Astrocyte (in vitro differentiated cells and primary cell): ENCODE data around the gene ALDH1B1. TPM values are rescaled to one million over a fixed set of nuclear protein-coding genes. Genes with fewer than 3 reads are reported as not detected.

Experiments used
- DNase-seq: peaks from one replicate; pipeline ENCODE4 v3.0.0-alpha.2; 2010; ENCODE audit warnings: low read depth
- FAIRE-seq: peaks from 2 replicates; lab custom pipeline; 2011; peaks lifted over from hg19 to GRCh38; lab: Jason Lieb, UNC
- H2AFZ ChIP-seq: 2 replicates; pipeline ENCODE4 v1.6.0; 2012; ENCODE audit warnings: low read depth, low read length, inconsistent platforms
- H3K27ac ChIP-seq: 2 replicates; pipeline ENCODE4 v1.5.1; 2011; ENCODE audit warnings: low read depth, low read length, inconsistent platforms
- H3K27me3 ChIP-seq: 2 replicates; pipeline ENCODE4 v1.6.0; 2011; ENCODE audit warnings: low read length, inconsistent platforms; ENCODE audit not compliant: insufficient read depth
- H3K36me3 ChIP-seq: 2 replicates; pipeline ENCODE4 v1.5.1; 2011; ENCODE audit warnings: low read length, inconsistent platforms; ENCODE audit not compliant: insufficient read depth
- H3K4me1 ChIP-seq: 2 replicates; pipeline ENCODE4 v1.5.1; 2011; ENCODE audit warnings: low read length, inconsistent platforms; ENCODE audit not compliant: insufficient read depth
- H3K4me2 ChIP-seq: 2 replicates; pipeline ENCODE4 v1.6.0; 2012; ENCODE audit warnings: low read length, inconsistent platforms
- H3K4me3 ChIP-seq: 2 replicates; pipeline ENCODE4 v1.5.1; 2011; ENCODE audit warnings: low read depth, mild to moderate bottlenecking, low read length, inconsistent platforms; ENCODE audit not compliant: insufficient read depth
- H3K79me2 ChIP-seq: 2 replicates; pipeline ENCODE4 v1.6.0; 2012; ENCODE audit warnings: mild to moderate bottlenecking, low read length, inconsistent platforms; ENCODE audit not compliant: insufficient read depth
- H3K9ac ChIP-seq: 2 replicates; pipeline ENCODE4 v1.6.0; 2012; ENCODE audit warnings: mild to moderate bottlenecking, low read length, inconsistent platforms
- H3K9me3 ChIP-seq: 2 replicates; pipeline ENCODE4 v1.5.1; 2012; ENCODE audit warnings: low read depth, mild to moderate bottlenecking, low read length, inconsistent platforms; ENCODE audit not compliant: insufficient read depth
- H4K20me1 ChIP-seq: 2 replicates; pipeline ENCODE4 v1.6.0; 2012; ENCODE audit warnings: low read length, inconsistent platforms; ENCODE audit not compliant: insufficient read depth
- H3K27ac Mint-ChIP-seq: one replicate; pipeline ENCODE4 v1.8.0; 2021; ENCODE audit warnings: mild to moderate bottlenecking, mixed read lengths; ENCODE audit not compliant: unreplicated experiment
- H3K27me3 Mint-ChIP-seq: one replicate; pipeline ENCODE4 v1.8.0; 2021; ENCODE audit warnings: low read depth, mixed read lengths; ENCODE audit not compliant: unreplicated experiment
- H3K36me3 Mint-ChIP-seq: one replicate; pipeline ENCODE4 v1.8.0; 2021; ENCODE audit warnings: low read depth, mixed read lengths; ENCODE audit not compliant: unreplicated experiment
- H3K4me1 Mint-ChIP-seq: one replicate; pipeline ENCODE4 v1.8.0; 2021; ENCODE audit warnings: low read depth, mixed read lengths; ENCODE audit not compliant: unreplicated experiment
- H3K4me3 Mint-ChIP-seq: one replicate; pipeline ENCODE4 v1.8.0; 2021; ENCODE audit warnings: mild to moderate bottlenecking, moderate library complexity, mixed read lengths; ENCODE audit not compliant: unreplicated experiment
- H3K9me3 Mint-ChIP-seq: one replicate; pipeline ENCODE4 v1.8.0; 2021; ENCODE audit warnings: mild to moderate bottlenecking, mixed read lengths; ENCODE audit not compliant: unreplicated experiment
- EZH2 ChIP-seq: IDR thresholded peaks from 2 replicates; pipeline ENCODE4 v1.6.1; 2012; ENCODE audit warnings: mild to moderate bottlenecking, low read length, inconsistent platforms; ENCODE audit not compliant: insufficient read depth
- total RNA-seq: library from RNA; stranded (reverse); gene quantifications from 2 replicates; pipeline ENCODE4 v1.2.1, GENCODE V29; 2021
- TF ChIP-seq, protein P1 (sequence below): IDR thresholded peaks from 2 replicates; pipeline ENCODE4 v1.5.1; 2011; ENCODE audit warnings: low read depth, mild to moderate bottlenecking, inconsistent platforms, low read length, moderate library complexity; ENCODE audit not compliant: insufficient read depth

ALDH1B1 gene
- total RNA-seq, 1 donor from 2014 or later = 124 TPM

DNA sequence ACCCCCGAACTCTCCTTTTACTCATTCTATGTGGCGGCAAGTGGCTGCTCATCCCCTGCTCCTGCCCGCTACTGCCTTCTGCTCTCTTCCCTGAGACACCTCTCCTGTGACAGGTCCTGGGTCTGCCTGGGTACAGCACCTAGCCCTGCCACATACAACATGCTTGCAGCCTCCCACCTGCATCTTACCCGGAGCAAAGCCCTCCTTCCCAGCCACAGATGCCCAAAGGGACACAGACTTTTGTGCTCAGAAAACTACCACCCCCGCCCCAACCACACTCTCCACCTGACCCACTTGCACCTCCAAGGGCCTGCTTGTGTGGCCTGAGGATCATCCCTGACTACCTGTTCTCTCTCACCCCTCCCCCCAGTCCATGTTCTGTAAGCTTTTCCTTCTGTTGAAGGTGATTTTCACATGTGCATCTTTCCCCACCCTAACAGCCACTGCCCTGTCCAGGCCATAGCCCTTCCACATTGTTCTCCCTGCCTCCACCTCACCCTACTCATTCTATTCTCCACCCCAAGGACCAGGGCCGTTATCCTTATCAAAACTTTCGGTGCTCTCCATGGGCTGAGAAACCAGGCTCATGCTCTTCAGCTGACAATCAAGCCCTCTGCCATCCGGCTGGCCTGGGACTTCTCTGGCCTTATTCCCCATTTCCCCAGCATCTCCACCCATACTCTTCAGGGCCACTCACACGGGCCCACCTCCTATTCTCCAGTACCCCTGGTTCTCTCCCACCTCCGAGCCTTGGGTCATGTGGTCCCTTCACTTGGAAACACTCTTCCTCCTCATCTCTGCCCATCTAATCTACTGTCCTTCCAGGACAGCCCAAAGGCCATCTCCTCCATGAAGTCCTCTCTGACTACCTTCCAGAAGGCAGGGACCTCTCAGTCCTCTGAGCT lies 46.4 kb upstream of the ALDH1B1 start:
- TF ChIP-seq, protein P1, sequence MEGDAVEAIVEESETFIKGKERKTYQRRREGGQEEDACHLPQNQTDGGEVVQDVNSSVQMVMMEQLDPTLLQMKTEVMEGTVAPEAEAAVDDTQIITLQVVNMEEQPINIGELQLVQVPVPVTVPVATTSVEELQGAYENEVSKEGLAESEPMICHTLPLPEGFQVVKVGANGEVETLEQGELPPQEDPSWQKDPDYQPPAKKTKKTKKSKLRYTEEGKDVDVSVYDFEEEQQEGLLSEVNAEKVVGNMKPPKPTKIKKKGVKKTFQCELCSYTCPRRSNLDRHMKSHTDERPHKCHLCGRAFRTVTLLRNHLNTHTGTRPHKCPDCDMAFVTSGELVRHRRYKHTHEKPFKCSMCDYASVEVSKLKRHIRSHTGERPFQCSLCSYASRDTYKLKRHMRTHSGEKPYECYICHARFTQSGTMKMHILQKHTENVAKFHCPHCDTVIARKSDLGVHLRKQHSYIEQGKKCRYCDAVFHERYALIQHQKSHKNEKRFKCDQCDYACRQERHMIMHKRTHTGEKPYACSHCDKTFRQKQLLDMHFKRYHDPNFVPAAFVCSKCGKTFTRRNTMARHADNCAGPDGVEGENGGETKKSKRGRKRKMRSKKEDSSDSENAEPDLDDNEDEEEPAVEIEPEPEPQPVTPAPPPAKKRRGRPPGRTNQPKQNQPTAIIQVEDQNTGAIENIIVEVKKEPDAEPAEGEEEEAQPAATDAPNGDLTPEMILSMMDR = no peak
- no peak for TF ChIP-seq EZH2
- DNase-seq (no peak), FAIRE-seq (no peak)
- H3K27ac Mint-ChIP-seq = no peak overlapping the region
- Histone ChIP-seq H3K9me3 (peaks cover 5% of the 10 kb centered on the region), H3K4me2 (no peak overlapping the region), H3K9ac (no peak overlapping the region), H3K79me2 (no peaks in the 10 kb centered on the region), H3K36me3 (no peaks in the 10 kb centered on the region), H2AFZ (no peak overlapping the region), H3K27ac (no peak overlapping the region), H3K4me1 (no peaks in the 10 kb centered on the region), H4K20me1 (no peaks in the 10 kb centered on the region), H3K4me3 (no peak overlapping the region), H3K27me3 (peaks cover 36% of the 10 kb centered on the region)
- H3K9me3 Mint-ChIP-seq = peaks cover 19% of the 10 kb centered on the region
- H3K27me3 Mint-ChIP-seq = peaks cover 35% of the 10 kb centered on the region
- peaks cover 13% of the 10 kb centered on the region for H3K4me1 Mint-ChIP-seq
- peaks cover 3% of the 10 kb centered on the region for H3K36me3 Mint-ChIP-seq
- no peak overlapping the region for H3K4me3 Mint-ChIP-seq

DNA sequence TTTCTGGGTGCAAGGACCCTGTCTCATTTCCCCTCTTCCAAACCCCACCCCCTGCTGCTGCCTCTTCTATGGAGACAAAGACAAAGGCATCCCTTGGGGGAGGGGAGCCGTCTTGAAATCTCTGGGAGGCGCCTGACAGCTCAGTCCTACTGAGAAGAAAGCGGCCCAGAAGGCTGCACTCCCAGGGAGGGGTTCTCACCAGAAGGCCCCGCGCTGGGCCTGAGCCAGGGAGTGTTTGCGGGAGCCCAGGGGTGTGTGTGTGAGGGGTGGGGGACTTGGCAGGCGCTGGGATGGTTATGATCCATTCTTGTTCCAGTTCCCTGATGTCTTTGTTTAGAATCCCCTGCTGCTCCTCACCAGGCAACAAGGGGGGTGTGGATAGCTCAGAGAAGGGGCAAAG lies 45.7 kb upstream of the ALDH1B1 start:
- H3K36me3 Mint-ChIP-seq = peaks cover 3% of the 10 kb centered on the region
- no peak overlapping the region for H3K27ac Mint-ChIP-seq
- peaks cover 14% of the 10 kb centered on the region for H3K9me3 Mint-ChIP-seq
- no peak overlapping the region for H3K4me2 ChIP-seq
- peaks cover 4% of the 10 kb centered on the region for H3K9me3 ChIP-seq
- no peaks in the 10 kb centered on the region for H3K79me2 ChIP-seq
- H3K4me3 Mint-ChIP-seq = no peak overlapping the region
- H2AFZ ChIP-seq = no peak overlapping the region
- H3K4me1 Mint-ChIP-seq = peaks cover 13% of the 10 kb centered on the region
- H4K20me1 ChIP-seq = no peaks in the 10 kb centered on the region
- FAIRE-seq = no peak
- no peaks in the 10 kb centered on the region for H3K4me1 ChIP-seq
- no peak for TF ChIP-seq EZH2
- TF ChIP-seq, protein P1 = no peak
- no peak overlapping the region for H3K27ac ChIP-seq
- H3K9ac ChIP-seq = no peak overlapping the region
- no peak for DNase-seq
- peaks cover 29% of the 10 kb centered on the region for H3K27me3 ChIP-seq
- peaks cover 35% of the 10 kb centered on the region for H3K27me3 Mint-ChIP-seq
- no peaks in the 10 kb centered on the region for H3K36me3 ChIP-seq
- no peak overlapping the region for H3K4me3 ChIP-seq

DNA sequence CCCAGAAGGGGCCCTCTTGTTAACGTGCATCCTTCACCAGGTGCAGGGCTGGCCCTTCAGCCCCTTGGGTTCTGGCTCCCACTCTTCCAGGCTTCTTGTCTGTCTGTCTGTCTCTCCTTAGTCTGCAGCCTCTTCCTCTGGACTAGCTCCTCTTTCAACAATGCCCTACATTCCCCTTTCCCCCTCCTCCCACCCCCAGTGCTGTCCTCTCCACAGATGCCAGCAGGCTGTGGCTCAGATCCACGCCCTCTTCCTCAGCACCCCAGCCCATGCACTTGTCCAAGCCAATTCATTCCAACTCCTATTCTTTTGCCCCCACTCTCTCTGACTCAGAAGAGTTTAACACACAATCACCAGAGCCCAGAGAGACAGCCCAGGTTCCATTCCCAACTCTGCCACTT lies 45.2 kb upstream of the ALDH1B1 start:
- Mint-ChIP-seq H3K27me3 (peaks cover 34% of the 10 kb centered on the region), H3K4me1 (peaks cover 13% of the 10 kb centered on the region)

More for the DNA sequence above, 45.2 kb upstream of the ALDH1B1 start:
- Histone ChIP-seq H3K9ac (no peak overlapping the region), H3K9me3 (no peaks in the 10 kb centered on the region), H3K4me3 (no peak overlapping the region), H3K4me2 (no peak overlapping the region), H3K36me3 (no peaks in the 10 kb centered on the region), H3K4me1 (no peaks in the 10 kb centered on the region), H3K27ac (no peak overlapping the region), H4K20me1 (no peaks in the 10 kb centered on the region), H2AFZ (no peak overlapping the region), H3K79me2 (no peaks in the 10 kb centered on the region), H3K27me3 (peaks cover 25% of the 10 kb centered on the region)
- no peak overlapping the region for H3K27ac Mint-ChIP-seq
- peaks cover 10% of the 10 kb centered on the region for H3K9me3 Mint-ChIP-seq
- H3K4me3 Mint-ChIP-seq = no peak overlapping the region
- DNase-seq (no peak), FAIRE-seq (no peak)
- no peak for TF ChIP-seq EZH2
- TF ChIP-seq, protein P1 = no peak
- H3K36me3 Mint-ChIP-seq = peaks cover 3% of the 10 kb centered on the region
